Neural crest cell (in vitro differentiated cells): ENCODE data around the gene CSHL1. TPM values are rescaled to one million over a fixed set of nuclear protein-coding genes. Genes with fewer than 3 reads are reported as not detected.
"Not testable (repeated sequence)": the region's sequence is repeated elsewhere in the genome, so short reads cannot be mapped to it uniquely, and the experiment has no call there.

ENCODE experiments used
- DNase-seq: peaks from one replicate; pipeline ENCODE4 v3.0.0; 2021; ENCODE audit warnings: low read depth, mixed read lengths, low spot score
- H3K27ac Mint-ChIP-seq: one replicate; pipeline ENCODE4 v1.8.0; 2021; ENCODE audit warnings: mild to moderate bottlenecking, mixed read lengths; ENCODE audit not compliant: unreplicated experiment
- H3K27me3 Mint-ChIP-seq: 2 replicates; pipeline ENCODE4 v1.8.0; 2021; ENCODE audit warnings: low read depth, mild to moderate bottlenecking, mixed read lengths
- H3K36me3 Mint-ChIP-seq: 2 replicates; pipeline ENCODE4 v1.8.0; 2021; ENCODE audit warnings: low read depth, mild to moderate bottlenecking, mixed read lengths
- H3K4me1 Mint-ChIP-seq: 2 replicates; pipeline ENCODE4 v1.8.0; 2021; ENCODE audit warnings: mixed read lengths
- H3K4me3 Mint-ChIP-seq: one replicate; pipeline ENCODE4 v1.8.0; 2021; ENCODE audit warnings: mild to moderate bottlenecking, mixed read lengths
- H3K9me3 Mint-ChIP-seq: 2 replicates; pipeline ENCODE4 v1.8.0; 2021; ENCODE audit warnings: mixed read lengths
- CTCF ChIP-seq: fragments of 200-600 bp; sonication (generic); conservative IDR thresholded peaks from 2 replicates; pipeline ENCODE4 v1.5.0; 2021; ENCODE audit warnings: antibody characterized with exemption, mild to moderate bottlenecking
- total RNA-seq: library from RNA; stranded (reverse); gene quantifications from 2 replicates; pipeline ENCODE4 v1.2.1, GENCODE V29; 2021

The CSHL1 gene
- total RNA-seq, 1 donor from 2014 or later, result not detected

GRCh38 chr17:63928966-63929695, 18.1 kb upstream of the CSHL1 start:
- H3K4me3 Mint-ChIP-seq, result no peak overlapping the region
- no peak for DNase-seq

GRCh38 chr17:63928172-63928666, 17.2 kb upstream of the CSHL1 start:
- no peak for TF ChIP-seq CTCF
- no peak for DNase-seq
- Mint-ChIP-seq H3K9me3 (no peaks in the 10 kb centered on the region), H3K4me3 (no peak overlapping the region), H3K27ac (no peak overlapping the region), H3K4me1 (peaks cover 6% of the 10 kb centered on the region), H3K36me3 (no peaks in the 10 kb centered on the region), H3K27me3 (no peaks in the 10 kb centered on the region)

More at GRCh38 chr17:63928966-63929695, 18.1 kb upstream of the CSHL1 start:
- Mint-ChIP-seq H3K27me3 (no peaks in the 10 kb centered on the region), H3K4me1 (peaks cover 6% of the 10 kb centered on the region), H3K9me3 (no peaks in the 10 kb centered on the region), H3K36me3 (no peaks in the 10 kb centered on the region), H3K27ac (no peak overlapping the region)
- TF ChIP-seq CTCF, result no peak

GRCh38 chr17:63927464-63928171, 16.6 kb upstream of the CSHL1 start:
- TF ChIP-seq CTCF, result no peak
- Mint-ChIP-seq H3K27me3 (no peaks in the 10 kb centered on the region), H3K27ac (no peak overlapping the region), H3K4me1 (peaks cover 6% of the 10 kb centered on the region), H3K9me3 (no peaks in the 10 kb centered on the region), H3K4me3 (no peak overlapping the region), H3K36me3 (no peaks in the 10 kb centered on the region)
- DNase-seq, result no peak

GRCh38 chr17:63926164-63926563, 15.1 kb upstream of the CSHL1 start:
- H3K27me3 Mint-ChIP-seq, result no peaks in the 10 kb centered on the region
- H3K4me1 Mint-ChIP-seq, result peaks cover 6% of the 10 kb centered on the region
- H3K27ac Mint-ChIP-seq, result no peak overlapping the region
- DNase-seq, result no peak
- no peak overlapping the region for H3K4me3 Mint-ChIP-seq
- no peaks in the 10 kb centered on the region for H3K36me3 Mint-ChIP-seq
- no peak for TF ChIP-seq CTCF
- H3K9me3 Mint-ChIP-seq, result no peaks in the 10 kb centered on the region

GRCh38 chr17:63925615-63926014, 14.6 kb upstream of the CSHL1 start:
- H3K9me3 Mint-ChIP-seq, result no peaks in the 10 kb centered on the region

GRCh38 chr17:63922402-63922801, 11.3 kb upstream of the CSHL1 start:
- H3K27me3 Mint-ChIP-seq, H3K9me3 Mint-ChIP-seq, H3K4me3 Mint-ChIP-seq, DNase-seq, H3K27ac Mint-ChIP-seq, H3K36me3 Mint-ChIP-seq, H3K4me1 Mint-ChIP-seq: not testable (repeated sequence)

More at GRCh38 chr17:63925615-63926014, 14.6 kb upstream of the CSHL1 start:
- Mint-ChIP-seq H3K36me3 (no peaks in the 10 kb centered on the region), H3K27ac (no peak overlapping the region), H3K4me1 (peaks cover 1% of the 10 kb centered on the region), H3K4me3 (no peak overlapping the region), H3K27me3 (no peaks in the 10 kb centered on the region)
- no peak for DNase-seq
- TF ChIP-seq CTCF, result no peak

- not testable (repeated sequence) for DNase-seq, H3K4me3 Mint-ChIP-seq, H3K4me1 Mint-ChIP-seq, H3K27me3 Mint-ChIP-seq, H3K9me3 Mint-ChIP-seq, H3K27ac Mint-ChIP-seq, H3K36me3 Mint-ChIP-seq
Measured at GRCh38 chr17:63920779-63921178, 9.7 kb upstream of the CSHL1 start.

GRCh38 chr17:63920050-63920449, 9.0 kb upstream of the CSHL1 start:
- not testable (repeated sequence) for DNase-seq

More at GRCh38 chr17:63920050-63920449, 9.0 kb upstream of the CSHL1 start:
- not testable (repeated sequence) for H3K4me1 Mint-ChIP-seq, H3K9me3 Mint-ChIP-seq, H3K4me3 Mint-ChIP-seq, H3K36me3 Mint-ChIP-seq, H3K27me3 Mint-ChIP-seq
- peak overlapping the region; percentile 57 for H3K27ac Mint-ChIP-seq
